ENCODE results near the gene CPLANE2. TPM values are rescaled to one million over a fixed set of nuclear protein-coding genes. Genes with fewer than 3 reads are reported as not detected.
A peak's percentile ranks its signal among the peaks of the same experiment; 100 is the strongest.

CPLANE2 gene
- total RNA-seq, 1 donor from 2014 or later: 5.1 TPM

DNA sequence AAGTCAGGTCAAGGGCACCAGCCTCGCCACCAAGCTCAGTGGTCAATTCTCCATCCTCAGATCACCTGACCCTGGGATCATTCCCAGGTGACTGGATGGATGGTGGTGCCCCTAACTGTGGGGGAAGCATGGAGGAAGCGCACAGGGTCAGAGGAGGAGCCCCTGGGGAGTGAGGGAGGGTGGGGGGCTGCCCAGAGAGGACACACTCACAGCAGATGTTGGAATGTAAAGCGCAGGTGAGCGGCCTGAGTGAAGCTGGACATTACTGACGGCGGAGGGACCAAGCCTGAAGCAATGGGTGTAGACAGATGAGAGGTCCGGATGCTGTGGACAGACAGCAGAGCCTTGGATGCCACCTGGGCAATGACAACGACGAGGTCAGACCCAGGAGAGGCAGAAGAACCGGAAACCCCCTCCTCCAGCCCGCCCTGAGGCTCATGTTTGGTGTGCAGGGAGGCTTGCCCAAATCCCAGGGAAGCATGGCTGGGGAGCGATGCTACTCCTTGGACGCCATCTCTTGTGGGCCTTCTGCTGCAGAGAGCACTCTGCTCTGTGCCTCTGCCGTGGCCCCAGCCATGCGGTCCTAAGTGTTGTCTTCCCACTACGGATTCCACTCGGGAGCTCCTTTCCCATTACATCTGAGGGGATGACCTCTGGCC, 5.7 kb upstream of the CPLANE2 start:
- POLR2A ChIA-PET: interaction anchor here (0.7 kb wide), 1 partner anchor 235 kb away, joined by 3 read pairs; no protein-coding TSS in a partner anchor
- no peak overlapping the region for H3K27ac Mint-ChIP-seq
- H3K4me1 Mint-ChIP-seq: peaks cover 8% of the 10 kb centered on the region

DNA sequence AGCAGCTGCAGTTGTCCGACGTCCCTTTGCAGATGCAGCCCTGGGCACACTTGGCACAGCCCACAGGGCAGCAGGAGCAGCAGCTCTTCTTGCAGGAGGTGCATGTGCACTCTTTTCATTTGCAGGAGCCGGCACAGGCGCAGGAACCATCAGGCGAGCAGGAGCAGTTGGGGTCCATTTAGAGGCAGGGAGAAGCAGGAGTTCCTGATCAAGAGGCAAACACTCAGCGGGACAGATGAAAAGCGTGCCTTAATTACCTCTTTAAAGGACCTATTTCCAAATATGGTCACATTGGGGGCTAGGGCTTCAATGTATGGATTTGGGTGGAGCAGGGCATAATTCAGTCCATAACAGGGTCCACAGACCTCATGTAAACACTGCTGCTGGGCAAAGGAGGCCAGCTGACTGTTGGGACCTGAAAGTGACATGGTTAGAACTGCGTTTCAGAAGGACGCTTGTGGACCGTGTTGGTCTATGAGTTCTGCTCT, 4.3 kb upstream of the CPLANE2 start:
- DNase-seq (no peak), ATAC-seq (ENCODE audit: low read depth) (no peak)
- TF ChIP-seq, protein P1, sequence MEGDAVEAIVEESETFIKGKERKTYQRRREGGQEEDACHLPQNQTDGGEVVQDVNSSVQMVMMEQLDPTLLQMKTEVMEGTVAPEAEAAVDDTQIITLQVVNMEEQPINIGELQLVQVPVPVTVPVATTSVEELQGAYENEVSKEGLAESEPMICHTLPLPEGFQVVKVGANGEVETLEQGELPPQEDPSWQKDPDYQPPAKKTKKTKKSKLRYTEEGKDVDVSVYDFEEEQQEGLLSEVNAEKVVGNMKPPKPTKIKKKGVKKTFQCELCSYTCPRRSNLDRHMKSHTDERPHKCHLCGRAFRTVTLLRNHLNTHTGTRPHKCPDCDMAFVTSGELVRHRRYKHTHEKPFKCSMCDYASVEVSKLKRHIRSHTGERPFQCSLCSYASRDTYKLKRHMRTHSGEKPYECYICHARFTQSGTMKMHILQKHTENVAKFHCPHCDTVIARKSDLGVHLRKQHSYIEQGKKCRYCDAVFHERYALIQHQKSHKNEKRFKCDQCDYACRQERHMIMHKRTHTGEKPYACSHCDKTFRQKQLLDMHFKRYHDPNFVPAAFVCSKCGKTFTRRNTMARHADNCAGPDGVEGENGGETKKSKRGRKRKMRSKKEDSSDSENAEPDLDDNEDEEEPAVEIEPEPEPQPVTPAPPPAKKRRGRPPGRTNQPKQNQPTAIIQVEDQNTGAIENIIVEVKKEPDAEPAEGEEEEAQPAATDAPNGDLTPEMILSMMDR (IDR thresholded peaks at IDR 0.05): no peak
- Mint-ChIP-seq H3K4me1 (peaks cover 12% of the 10 kb centered on the region), H3K36me3 (ENCODE audit: low read depth) (peaks cover 5% of the 10 kb centered on the region), H3K27me3 (no peaks in the 10 kb centered on the region), H3K27ac (no peak overlapping the region), H3K4me3 (no peak overlapping the region), H3K9me3 (no peaks in the 10 kb centered on the region)
- CTCF ChIA-PET: interaction anchor here (0.8 kb wide), 1 partner anchor 53 kb away, joined by 3 read pairs; no protein-coding TSS in a partner anchor
- POLR2A ChIA-PET: no interaction called here
- intact Hi-C loops (cut with micrococcal nuclease): no loop called here

More for the DNA sequence above, 5.7 kb upstream of the CPLANE2 start:
- peaks cover 11% of the 10 kb centered on the region for H3K36me3 Mint-ChIP-seq (ENCODE audit: low read depth)
- H3K4me3 Mint-ChIP-seq: no peak overlapping the region
- DNase-seq (no peak), ATAC-seq (ENCODE audit: low read depth) (no peak)
- no peaks in the 10 kb centered on the region for H3K9me3 Mint-ChIP-seq
- CTCF ChIA-PET: interaction anchor here (0.8 to 4.3 kb wide), 2 partner anchors 120 to 162 kb away, joined by 3 to 55 read pairs; no protein-coding TSS in a partner anchor
- no peaks in the 10 kb centered on the region for H3K27me3 Mint-ChIP-seq
- intact Hi-C loops (cut with micrococcal nuclease): no loop called here
- TF ChIP-seq, protein P1 (IDR thresholded peaks at IDR 0.05): no peak

- Mint-ChIP-seq H3K27me3 (no peaks in the 10 kb centered on the region), H3K9me3 (no peaks in the 10 kb centered on the region), H3K4me1 (peaks cover 16% of the 10 kb centered on the region), H3K27ac (no peak overlapping the region), H3K4me3 (no peak overlapping the region), H3K36me3 (ENCODE audit: low read depth) (peaks cover 2% of the 10 kb centered on the region)
- ATAC-seq (ENCODE audit: low read depth): no peak
- intact Hi-C loops (cut with micrococcal nuclease): no loop called here
- ChIA-PET POLR2A (interaction anchor here (0.7 kb wide), 1 partner anchor 23 kb away, joined by 4 read pairs; no protein-coding TSS in a partner anchor), CTCF (no interaction called here)
- TF ChIP-seq, protein P1 (IDR thresholded peaks at IDR 0.05): no peak
- DNase-seq: no peak
Observed at GRCh38 chr1:16239972-16240491, 3.0 kb upstream of the CPLANE2 start.

GRCh38 chr1:16237343-16237830, 404 bp upstream of the CPLANE2 start:
- peak overlapping the region; percentile 95 for H3K27ac Mint-ChIP-seq
- POLR2A ChIA-PET: interaction anchor here (0.6 to 1.8 kb wide), 10 partner anchors 10 to 540 kb away, joined by 3 to 11 read pairs (median 3); no protein-coding TSS in a partner anchor
- intact Hi-C loops (cut with micrococcal nuclease): loop anchor here (1.0 to 2.0 kb wide), 4 partner anchors 115 to 713 kb away; partner anchors contain the start of genes FBXO42 and SZRD1

More at GRCh38 chr1:16237343-16237830, 404 bp upstream of the CPLANE2 start:
- DNase-seq: no peak
- no peaks in the 10 kb centered on the region for H3K9me3 Mint-ChIP-seq
- ATAC-seq (ENCODE audit: low read depth): no peak
- CTCF ChIA-PET: interaction anchor here (1.1 to 1.3 kb wide), 2 partner anchors 20 to 126 kb away, joined by 3 to 4 read pairs; no protein-coding TSS in a partner anchor
- peak overlapping the region; percentile 90 for H3K4me3 Mint-ChIP-seq
- peaks cover 4% of the 10 kb centered on the region for H3K36me3 Mint-ChIP-seq (ENCODE audit: low read depth)
- peaks cover 12% of the 10 kb centered on the region for H3K4me1 Mint-ChIP-seq
- no peaks in the 10 kb centered on the region for H3K27me3 Mint-ChIP-seq
- TF ChIP-seq, protein P1 (IDR thresholded peaks at IDR 0.05): no peak
